SU-DHL-6 (cell line): ENCODE measurements around the gene PRB4.
"Not testable (repeated sequence)": the region's sequence is repeated elsewhere in the genome, so short reads cannot be mapped to it uniquely, and the experiment has no call there.

ENCODE experiments used
- H2AFZ ChIP-seq: fragments of 200-600 bp; sonication (generic); 2 replicates; pipeline ENCODE4 v1.6.1; 2014; ENCODE audit warnings: low read depth, mild to moderate bottlenecking, moderate library complexity, mixed read lengths, antibody characterized with exemption, low read length; ENCODE audit not compliant: severe bottlenecking
- H3F3A ChIP-seq: fragments of 200-600 bp; shearing (Covaris generic); 2 replicates; pipeline ENCODE4 v1.6.0; 2016; ENCODE audit warnings: antibody characterized with exemption, mild to moderate bottlenecking; ENCODE audit not compliant: insufficient read depth
- H3K27ac ChIP-seq: fragments of 200-600 bp; sonication (generic); 2 replicates; pipeline ENCODE4 v1.5.1; 2016; ENCODE audit warnings: low read depth, mild to moderate bottlenecking, low read length, moderate library complexity, mixed read lengths
- H3K27me3 ChIP-seq: fragments of 200-600 bp; sonication (generic), shearing (Covaris generic); 2 replicates; pipeline ENCODE4 v1.6.0; 2014; ENCODE audit warnings: mild to moderate bottlenecking, low read length
- H3K36me3 ChIP-seq: fragments of 200-600 bp; sonication (generic); 2 replicates; pipeline ENCODE4 v1.6.1; 2014; ENCODE audit warnings: mild to moderate bottlenecking, low read length, mixed read lengths
- H3K4me2 ChIP-seq: fragments of 300-600, 200-600 bp; shearing (Covaris generic), sonication (generic); 2 replicates; pipeline ENCODE4 v1.6.0; 2014; ENCODE audit warnings: low read length, low read depth, mild to moderate bottlenecking; ENCODE audit not compliant: poor library complexity, severe bottlenecking
- H3K4me3 ChIP-seq: fragments of 200-600 bp; sonication (generic); 2 replicates; pipeline ENCODE4 v1.5.1; 2014; ENCODE audit warnings: antibody characterized with exemption, low read length, mild to moderate bottlenecking, mixed read lengths; ENCODE audit not compliant: insufficient read depth, poor library complexity, severe bottlenecking
- H3K79me2 ChIP-seq: fragments of 200-600 bp; sonication (generic); 2 replicates; pipeline ENCODE4 v1.6.1; 2014; ENCODE audit warnings: mild to moderate bottlenecking, low read length, moderate library complexity; ENCODE audit not compliant: insufficient read depth
- H3K9ac ChIP-seq: fragments of 200-600 bp; sonication (generic); 2 replicates; pipeline ENCODE4 v1.7.0; 2014; ENCODE audit warnings: mild to moderate bottlenecking, low read length
- H3K9me2 ChIP-seq: fragments of 200-600 bp; sonication (generic); replicated peaks from 2 replicates; pipeline ENCODE4 v1.6.1; 2014; ENCODE audit warnings: low read length; ENCODE audit not compliant: insufficient read depth
- H3K9me3 ChIP-seq: fragments of 200-600 bp; sonication (generic); 2 replicates; pipeline ENCODE4 v1.6.1; 2014; ENCODE audit warnings: low read length, mixed read lengths; ENCODE audit not compliant: insufficient read depth
- H4K20me1 ChIP-seq: fragments of 200-600 bp; sonication (generic); 2 replicates; pipeline ENCODE4 v1.6.1; 2014; ENCODE audit warnings: low read depth, mild to moderate bottlenecking, antibody characterized with exemption, low read length, moderate library complexity, mixed read lengths
- EZH2phosphoT487 ChIP-seq: fragments of 200-600 bp; sonication (generic), shearing (Covaris generic); conservative IDR thresholded peaks from 2 replicates; pipeline ENCODE4 v1.6.1; 2018; ENCODE audit warnings: mild to moderate bottlenecking, antibody characterized with exemption, low read length, moderate library complexity, mixed read lengths
- TF ChIP-seq, protein P1 (sequence below): fragments of 200-600 bp; sonication (generic); IDR thresholded peaks from one replicate; pipeline ENCODE4 v1.5.1; 2017; ENCODE audit warnings: antibody characterized with exemption, mild to moderate bottlenecking, low read length, moderate library complexity; ENCODE audit not compliant: insufficient read depth, poor library complexity, severe bottlenecking

Gene PRB4

DNA sequence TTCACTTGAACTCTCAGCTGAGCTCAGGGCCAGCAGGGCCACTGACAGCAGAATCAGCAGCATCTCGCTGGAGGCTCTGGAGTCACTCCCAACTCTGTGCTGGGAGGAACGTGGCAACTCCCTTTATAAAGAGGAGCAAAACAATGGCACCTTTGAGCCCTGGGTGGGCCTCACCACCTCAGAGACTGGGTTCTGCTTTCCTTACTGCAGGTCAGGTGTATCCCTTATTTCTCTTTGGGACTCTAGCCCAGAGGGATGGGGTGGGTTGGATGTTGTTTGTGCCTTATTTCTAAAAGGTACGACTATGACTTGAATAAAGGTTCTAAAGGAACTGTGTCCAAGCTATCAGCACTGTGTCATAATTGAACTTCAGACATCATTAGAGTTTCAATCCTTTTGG lies at the start of gene PRB4:
TSS of gene PRB4 (minus strand) at position 101 of the 400 bp plus-strand sequence. CDS start at position 63, 38 bp downstream.
- H2AFZ ChIP-seq: no peak within 1 kb of the TSS
- H3K9me2 ChIP-seq: no peaks in the 10 kb centered on the region
- no peak within 1 kb of the TSS for H3K4me3 ChIP-seq
- no peaks in the 10 kb centered on the region for H4K20me1 ChIP-seq
- no peak within 1 kb of the TSS for H3K9ac ChIP-seq
- H3K27me3 ChIP-seq: no peaks in the 10 kb centered on the region
- H3K9me3 ChIP-seq: no peaks in the 10 kb centered on the region
- no peaks in the 10 kb centered on the region for H3K79me2 ChIP-seq
- H3K4me2 ChIP-seq: no peak within 1 kb of the TSS
- no peak within 1 kb of the TSS for H3K27ac ChIP-seq
- no peaks in the 10 kb centered on the region for H3F3A ChIP-seq
- TF ChIP-seq EZH2phosphoT487: no peak
- TF ChIP-seq, protein P1, sequence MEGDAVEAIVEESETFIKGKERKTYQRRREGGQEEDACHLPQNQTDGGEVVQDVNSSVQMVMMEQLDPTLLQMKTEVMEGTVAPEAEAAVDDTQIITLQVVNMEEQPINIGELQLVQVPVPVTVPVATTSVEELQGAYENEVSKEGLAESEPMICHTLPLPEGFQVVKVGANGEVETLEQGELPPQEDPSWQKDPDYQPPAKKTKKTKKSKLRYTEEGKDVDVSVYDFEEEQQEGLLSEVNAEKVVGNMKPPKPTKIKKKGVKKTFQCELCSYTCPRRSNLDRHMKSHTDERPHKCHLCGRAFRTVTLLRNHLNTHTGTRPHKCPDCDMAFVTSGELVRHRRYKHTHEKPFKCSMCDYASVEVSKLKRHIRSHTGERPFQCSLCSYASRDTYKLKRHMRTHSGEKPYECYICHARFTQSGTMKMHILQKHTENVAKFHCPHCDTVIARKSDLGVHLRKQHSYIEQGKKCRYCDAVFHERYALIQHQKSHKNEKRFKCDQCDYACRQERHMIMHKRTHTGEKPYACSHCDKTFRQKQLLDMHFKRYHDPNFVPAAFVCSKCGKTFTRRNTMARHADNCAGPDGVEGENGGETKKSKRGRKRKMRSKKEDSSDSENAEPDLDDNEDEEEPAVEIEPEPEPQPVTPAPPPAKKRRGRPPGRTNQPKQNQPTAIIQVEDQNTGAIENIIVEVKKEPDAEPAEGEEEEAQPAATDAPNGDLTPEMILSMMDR: no peak
- H3K36me3 ChIP-seq: no peaks in the 10 kb centered on the region

DNA sequence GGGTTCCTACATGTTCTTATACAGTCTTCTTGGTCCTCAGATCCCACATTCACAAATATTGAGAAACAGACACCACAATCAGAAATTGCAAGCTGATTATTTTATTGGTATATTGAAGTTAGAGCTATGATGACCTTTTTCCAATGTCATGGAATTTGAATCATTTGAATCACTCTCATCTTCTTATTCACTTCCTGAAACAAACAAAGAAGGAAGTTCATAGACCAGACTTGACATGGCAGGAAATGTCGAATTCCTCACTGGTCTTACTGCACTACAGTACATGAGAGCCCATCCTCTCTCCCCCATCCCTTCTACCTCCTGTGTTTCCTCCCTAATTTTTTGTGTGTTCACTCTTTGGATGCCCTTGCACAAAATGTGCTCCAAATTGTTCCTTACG lies 41.5 kb upstream of the PRB4 start:
- not testable (repeated sequence) for H2AFZ ChIP-seq, H3K27ac ChIP-seq, H3K36me3 ChIP-seq, H3K9me3 ChIP-seq, H3K9ac ChIP-seq, H3K4me3 ChIP-seq, H4K20me1 ChIP-seq, H3F3A ChIP-seq, H3K79me2 ChIP-seq, H3K4me2 ChIP-seq, H3K27me3 ChIP-seq, H3K9me2 ChIP-seq

DNA sequence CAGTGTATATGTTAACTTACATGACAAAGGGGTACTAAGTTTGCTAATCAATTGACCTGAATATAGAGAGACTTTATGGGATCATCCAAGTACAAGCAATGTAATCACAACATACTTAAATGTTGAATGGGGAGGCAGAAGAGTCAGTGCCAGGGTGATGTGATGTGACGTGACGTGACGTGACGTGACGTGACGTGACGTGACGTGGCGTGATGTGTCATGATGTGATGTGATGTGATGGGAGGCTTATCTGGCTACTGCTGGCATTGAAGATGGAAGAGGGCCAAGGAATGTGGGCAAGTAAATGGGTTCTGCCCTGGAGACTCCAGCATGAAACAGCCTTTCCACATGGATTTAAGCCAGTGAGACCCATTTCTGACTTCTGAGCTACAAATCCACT lies 38.2 kb upstream of the PRB4 start:
- no peaks in the 10 kb centered on the region for H3K9me3 ChIP-seq
- no peak overlapping the region for H3K4me2 ChIP-seq
- H3K4me3 ChIP-seq: no peak overlapping the region
- H3K9ac ChIP-seq: no peak overlapping the region
- no peaks in the 10 kb centered on the region for H3K9me2 ChIP-seq
- H4K20me1 ChIP-seq: no peaks in the 10 kb centered on the region
- TF ChIP-seq, protein P1: no peak
- no peak for TF ChIP-seq EZH2phosphoT487
- no peaks in the 10 kb centered on the region for H3K36me3 ChIP-seq
- no peaks in the 10 kb centered on the region for H3K27me3 ChIP-seq
- H3F3A ChIP-seq: no peaks in the 10 kb centered on the region
- H3K79me2 ChIP-seq: no peaks in the 10 kb centered on the region
- no peak overlapping the region for H2AFZ ChIP-seq
- no peak overlapping the region for H3K27ac ChIP-seq

DNA sequence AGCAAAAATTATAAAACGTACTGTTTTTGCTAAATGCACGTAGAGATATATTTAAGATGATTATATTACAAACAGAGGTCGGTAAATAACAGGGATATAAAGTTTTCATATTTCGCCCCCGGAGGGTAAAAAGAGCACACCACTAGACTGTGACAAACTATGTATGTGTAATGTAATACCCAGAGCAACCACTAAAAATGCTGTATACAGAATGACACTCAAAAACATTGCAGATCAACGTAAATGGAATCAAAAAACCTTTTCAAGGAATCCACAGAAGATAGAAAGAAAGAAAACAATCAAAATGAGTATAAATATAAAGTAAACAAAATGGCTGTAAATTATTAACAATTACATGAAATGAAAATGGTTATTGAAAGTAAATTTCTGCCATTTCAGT lies 37.6 kb upstream of the PRB4 start:
- Histone ChIP-seq H2AFZ (no peak overlapping the region), H3K4me2 (no peak overlapping the region), H3K9me2 (no peaks in the 10 kb centered on the region), H3K36me3 (no peaks in the 10 kb centered on the region), H3K4me3 (no peak overlapping the region), H3K9ac (no peak overlapping the region), H3K27ac (no peak overlapping the region), H3K79me2 (no peaks in the 10 kb centered on the region), H3F3A (no peaks in the 10 kb centered on the region), H4K20me1 (no peaks in the 10 kb centered on the region), H3K27me3 (no peaks in the 10 kb centered on the region), H3K9me3 (no peaks in the 10 kb centered on the region)
- no peak for TF ChIP-seq EZH2phosphoT487
- TF ChIP-seq, protein P1: no peak
